OCI-LY1 (cell line): ENCODE data around the gene UGT1A4.

Source experiments
- H2AFZ ChIP-seq: fragments of 200-600 bp; sonication (generic), shearing (Covaris generic); 2 replicates; pipeline ENCODE4 v1.6.0; 2014; ENCODE audit warnings: antibody characterized with exemption, mild to moderate bottlenecking, low read length
- H3F3A ChIP-seq: fragments of 200-600 bp; sonication (generic), shearing (Covaris generic); 2 replicates; pipeline ENCODE4 v1.6.0; 2014; ENCODE audit warnings: mild to moderate bottlenecking, antibody characterized with exemption, low read length, moderate library complexity; ENCODE audit not compliant: insufficient read depth
- H3K27ac ChIP-seq: fragments of 200-600 bp; sonication (generic); 2 replicates; pipeline ENCODE4 v1.5.1; 2014; ENCODE audit warnings: low read length, mixed run types, mild to moderate bottlenecking, low read depth; ENCODE audit not compliant: poor library complexity, severe bottlenecking
- H3K27me3 ChIP-seq: fragments of 200-600 bp; sonication (generic); 2 replicates; pipeline ENCODE4 v1.6.0; 2014; ENCODE audit warnings: antibody characterized with exemption, mild to moderate bottlenecking, low read length, moderate library complexity; ENCODE audit not compliant: insufficient read depth
- H3K36me3 ChIP-seq: fragments of 200-600 bp; sonication (generic); 2 replicates; pipeline ENCODE4 v1.6.1; 2014; ENCODE audit warnings: mild to moderate bottlenecking, antibody characterized with exemption, low read length, moderate library complexity, mixed read lengths; ENCODE audit not compliant: insufficient read depth
- H3K4me1 ChIP-seq: fragments of 200-600 bp; sonication (generic); 2 replicates; pipeline ENCODE4 v1.5.1; 2014; ENCODE audit warnings: mild to moderate bottlenecking, low read length, moderate library complexity; ENCODE audit not compliant: insufficient read depth, severe bottlenecking
- H3K4me2 ChIP-seq: fragments of 200-600 bp; sonication (generic), shearing (Covaris generic); 2 replicates; pipeline ENCODE4 v1.6.1; 2014; ENCODE audit warnings: low read length
- H3K4me3 ChIP-seq: fragments of 200-600 bp; sonication (generic); 2 replicates; pipeline ENCODE4 v1.5.1; 2014; ENCODE audit warnings: low read length, low read depth, mild to moderate bottlenecking, mixed read lengths; ENCODE audit not compliant: poor library complexity, severe bottlenecking
- H3K79me2 ChIP-seq: fragments of 200-600 bp; shearing (Covaris generic); 2 replicates; pipeline ENCODE4 v1.6.1; 2016; ENCODE audit warnings: mixed run types, low read length, mixed read lengths; ENCODE audit not compliant: insufficient read depth
- H3K9ac ChIP-seq: fragments of 200-600 bp; sonication (generic), shearing (Covaris generic); 2 replicates; pipeline ENCODE4 v1.6.1; 2014; ENCODE audit warnings: mild to moderate bottlenecking, low read length, mixed read lengths
- H3K9me2 ChIP-seq: fragments of 200-600 bp; sonication (generic), shearing (Covaris generic); 2 replicates; pipeline ENCODE4 v1.6.1; 2014; ENCODE audit warnings: low read depth, mild to moderate bottlenecking, low read length, mixed read lengths
- H3K9me3 ChIP-seq: fragments of 200-600 bp; shearing (Covaris generic); 2 replicates; pipeline ENCODE4 v1.6.1; 2014; ENCODE audit warnings: low read length, mixed read lengths
- H4K20me1 ChIP-seq: fragments of 200-600 bp; sonication (generic), shearing (Covaris generic); 2 replicates; pipeline ENCODE4 v1.6.0; 2016; ENCODE audit warnings: mild to moderate bottlenecking, low read length; ENCODE audit not compliant: insufficient read depth
- CTCF ChIP-seq: fragments of 200-600 bp; sonication (generic), shearing (Covaris generic); IDR thresholded peaks from 2 replicates; pipeline ENCODE4 v1.5.1; 2017; ENCODE audit warnings: mild to moderate bottlenecking, antibody characterized with exemption, low read length, moderate library complexity, mixed read lengths
- EZH2 ChIP-seq: fragments of 200-600 bp; sonication (generic), shearing (Covaris generic); IDR thresholded peaks from 2 replicates; pipeline ENCODE4 v1.8.0; 2017; ENCODE audit warnings: borderline replicate concordance, mixed run types, mild to moderate bottlenecking, antibody characterized with exemption, low read length, moderate library complexity, mixed read lengths

Gene UGT1A4

GRCh38 chr2:233764264-233764663, 45.7 kb downstream of the UGT1A4 start:
- Histone ChIP-seq H3K9me2 (no peaks in the 10 kb centered on the region), H3K79me2 (no peaks in the 10 kb centered on the region), H4K20me1 (no peaks in the 10 kb centered on the region), H3K36me3 (no peaks in the 10 kb centered on the region), H3K27me3 (no peaks in the 10 kb centered on the region), H3K4me3 (no peak overlapping the region), H3F3A (no peaks in the 10 kb centered on the region), H3K9me3 (no peaks in the 10 kb centered on the region), H2AFZ (no peak overlapping the region), H3K9ac (no peak overlapping the region), H3K27ac (no peak overlapping the region), H3K4me2 (no peak overlapping the region), H3K4me1 (no peaks in the 10 kb centered on the region)
- no peak for TF ChIP-seq EZH2

GRCh38 chr2:233764761-233765160, 46.2 kb downstream of the UGT1A4 start:
- no peaks in the 10 kb centered on the region for H3K4me1 ChIP-seq
- H3K27me3 ChIP-seq: no peaks in the 10 kb centered on the region
- H3K9me2 ChIP-seq: no peaks in the 10 kb centered on the region
- H3F3A ChIP-seq: no peaks in the 10 kb centered on the region
- TF ChIP-seq CTCF: no peak
- no peak for TF ChIP-seq EZH2
- H3K27ac ChIP-seq: no peak overlapping the region
- no peak overlapping the region for H2AFZ ChIP-seq
- H3K79me2 ChIP-seq: no peaks in the 10 kb centered on the region
- H3K4me2 ChIP-seq: no peak overlapping the region
- H3K9ac ChIP-seq: no peak overlapping the region
- no peaks in the 10 kb centered on the region for H3K36me3 ChIP-seq
- H3K9me3 ChIP-seq: no peaks in the 10 kb centered on the region
- H3K4me3 ChIP-seq: no peak overlapping the region
- no peaks in the 10 kb centered on the region for H4K20me1 ChIP-seq

- H2AFZ ChIP-seq: no peak overlapping the region
- H4K20me1 ChIP-seq: no peaks in the 10 kb centered on the region
- H3K9me2 ChIP-seq: no peaks in the 10 kb centered on the region
- H3K9ac ChIP-seq: no peak overlapping the region
- no peaks in the 10 kb centered on the region for H3K27me3 ChIP-seq
- no peak overlapping the region for H3K4me2 ChIP-seq
- H3K4me1 ChIP-seq: no peaks in the 10 kb centered on the region
- H3F3A ChIP-seq: no peaks in the 10 kb centered on the region
- no peak overlapping the region for H3K27ac ChIP-seq
- no peaks in the 10 kb centered on the region for H3K36me3 ChIP-seq
- H3K79me2 ChIP-seq: no peaks in the 10 kb centered on the region
- H3K9me3 ChIP-seq: no peaks in the 10 kb centered on the region
- TF ChIP-seq CTCF (no peak), EZH2 (no peak)
- H3K4me3 ChIP-seq: no peak overlapping the region
Observed at GRCh38 chr2:233766416-233766815, 47.9 kb downstream of the UGT1A4 start.

GRCh38 chr2:233768076-233768475, 49.5 kb downstream of the UGT1A4 start:
- no peak overlapping the region for H2AFZ ChIP-seq

More at GRCh38 chr2:233768076-233768475, 49.5 kb downstream of the UGT1A4 start:
- Histone ChIP-seq H4K20me1 (no peaks in the 10 kb centered on the region), H3K9me3 (no peaks in the 10 kb centered on the region), H3K4me1 (no peaks in the 10 kb centered on the region), H3K4me2 (no peak overlapping the region), H3F3A (no peaks in the 10 kb centered on the region), H3K27me3 (no peaks in the 10 kb centered on the region), H3K27ac (no peak overlapping the region), H3K9me2 (no peaks in the 10 kb centered on the region), H3K79me2 (no peaks in the 10 kb centered on the region), H3K9ac (no peak overlapping the region), H3K4me3 (no peak overlapping the region), H3K36me3 (no peaks in the 10 kb centered on the region)
- TF ChIP-seq CTCF (no peak), EZH2 (no peak)
